HG03432 (cell line): ENCODE measurements around the gene CCDC59.

Experiments used
- ATAC-seq: cut with Tn5 transposase; IDR thresholded peaks from one replicate; pipeline ENCODE4 v1.9.1; 2021; ENCODE audit warnings: mild to moderate bottlenecking, moderate library complexity; ENCODE audit not compliant: unreplicated experiment

CCDC59 gene

DNA sequence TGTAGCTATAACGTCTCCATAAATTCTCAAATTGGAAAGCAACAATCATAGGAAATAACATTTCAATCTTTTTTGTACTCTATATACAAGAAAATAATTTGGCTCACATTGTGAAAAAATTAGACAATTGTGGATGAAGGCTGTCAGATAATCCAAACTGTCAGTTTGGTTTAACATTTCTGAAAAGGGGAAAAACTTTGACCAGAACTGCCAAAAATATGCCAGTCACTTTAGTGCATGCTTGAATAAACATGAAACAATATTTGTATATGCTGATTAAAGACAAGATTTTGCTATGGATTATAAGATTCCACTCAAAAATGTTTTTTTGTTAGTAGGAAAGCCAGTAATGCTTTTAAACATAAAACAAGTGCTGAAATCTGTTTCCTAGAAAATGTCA lies 38.9 kb downstream of the CCDC59 start:
- ATAC-seq = no peak

DNA sequence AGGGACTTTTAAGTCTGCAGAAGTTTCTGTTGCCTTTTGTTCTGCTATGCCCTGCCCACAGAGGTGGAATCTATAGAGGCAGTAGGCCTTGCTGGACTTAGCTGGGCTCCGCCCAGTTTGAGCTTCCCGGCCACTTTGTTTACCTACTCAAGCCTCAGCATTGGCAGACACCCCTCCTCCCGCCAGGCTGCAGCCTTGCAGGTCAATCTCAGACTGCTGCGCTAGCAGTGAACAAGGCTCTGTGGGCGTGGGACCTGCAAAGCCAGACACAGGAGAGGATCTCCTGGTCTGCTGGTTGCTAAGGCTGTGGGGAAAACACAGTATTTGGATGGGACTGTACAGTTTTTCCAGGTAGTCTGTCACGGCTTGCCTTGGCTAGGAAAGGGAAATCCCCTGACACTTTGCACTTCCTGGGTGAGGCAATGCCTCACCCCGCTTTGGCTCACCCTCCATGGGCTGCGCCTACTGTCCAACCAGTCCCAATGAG lies 43.7 kb downstream of the CCDC59 start:
- ATAC-seq = no peak
